Osteoblast (primary cell): ENCODE data around the gene AK3. TPM values are rescaled to one million over a fixed set of nuclear protein-coding genes. Genes with fewer than 3 reads are reported as not detected.

ENCODE experiments used
- DNase-seq: peaks from one replicate; pipeline ENCODE4 v3.0.0; 2011; ENCODE audit warnings: low spot score, mixed read lengths; ENCODE audit not compliant: insufficient read length; ENCODE audit errors: missing footprints
- H2AFZ ChIP-seq: 2 replicates; pipeline ENCODE4 v1.6.0; 2011; ENCODE audit warnings: mild to moderate bottlenecking, low read length
- H3K27ac ChIP-seq: 2 replicates; pipeline ENCODE4 v1.5.1; 2011; ENCODE audit warnings: mild to moderate bottlenecking, low read depth, low read length, moderate library complexity
- H3K27me3 ChIP-seq: 2 replicates; pipeline ENCODE4 v1.6.0; 2012; ENCODE audit warnings: mild to moderate bottlenecking, control low read depth, inconsistent platforms, low read length, moderate library complexity; ENCODE audit not compliant: insufficient read depth
- H3K36me3 ChIP-seq: 2 replicates; pipeline ENCODE4 v1.5.1; 2011; ENCODE audit warnings: mild to moderate bottlenecking, low read length, control low read depth, moderate library complexity; ENCODE audit not compliant: insufficient read depth
- H3K4me1 ChIP-seq: 2 replicates; pipeline ENCODE4 v1.5.1; 2011; ENCODE audit warnings: mild to moderate bottlenecking, low read length, control low read depth, moderate library complexity; ENCODE audit not compliant: insufficient read depth
- H3K4me2 ChIP-seq: 2 replicates; pipeline ENCODE4 v1.6.0; 2011; ENCODE audit warnings: mild to moderate bottlenecking, low read length; ENCODE audit not compliant: insufficient read depth
- H3K4me3 ChIP-seq: fragments of 200-600 bp; sonication (generic); 3 replicates; pipeline ENCODE4 v1.5.1; 2012; ENCODE audit warnings: mild to moderate bottlenecking, low read length, inconsistent platforms; ENCODE audit not compliant: insufficient read depth
- H3K79me2 ChIP-seq: 2 replicates; pipeline ENCODE4 v1.6.0; 2012; ENCODE audit warnings: mild to moderate bottlenecking, low read length, control low read depth, inconsistent platforms; ENCODE audit not compliant: insufficient read depth
- H3K9me3 ChIP-seq: 2 replicates; pipeline ENCODE4 v1.5.1; 2011; ENCODE audit warnings: low read depth, low read length, control low read depth
- H4K20me1 ChIP-seq: 2 replicates; pipeline ENCODE4 v1.6.0; 2012; ENCODE audit warnings: mild to moderate bottlenecking, low read length, control low read depth; ENCODE audit not compliant: insufficient read depth
- CTCF ChIP-seq: IDR thresholded peaks from 2 replicates; pipeline ENCODE4 v1.5.1; 2011; ENCODE audit warnings: mild to moderate bottlenecking, low read depth, low read length, moderate library complexity; ENCODE audit errors: extremely low read depth
- total RNA-seq: library from RNA; depleted of rRNA; stranded (reverse); fragments of >200 nt; gene quantifications from 2 replicates; pipeline ENCODE4 v1.2.3, GENCODE V29; 2012

Gene AK3
- total RNA-seq, 1 donor, result 48.9 TPM

- Histone ChIP-seq H3K4me1 (peaks cover 13% of the 10 kb centered on the region), H3K4me3 (peak overlapping the region; percentile 90), H3K4me2 (peak overlapping the region; percentile 94), H3K27ac (peak overlapping the region; percentile 80), H3K36me3 (no peaks in the 10 kb centered on the region), H3K9me3 (no peaks in the 10 kb centered on the region), H3K27me3 (no peaks in the 10 kb centered on the region), H3K79me2 (peaks cover 46% of the 10 kb centered on the region), H2AFZ (no peak overlapping the region), H4K20me1 (peaks cover 7% of the 10 kb centered on the region)
- no peak for TF ChIP-seq CTCF
- no peak for DNase-seq
These were observed 2.0 kb downstream of the AK3 start for GRCh38 chr9:4738866-4739586.

- H3K27ac ChIP-seq, result no peak overlapping the region
- H2AFZ ChIP-seq, result no peak overlapping the region
- DNase-seq, result no peak
- no peak overlapping the region for H3K4me3 ChIP-seq
- peaks cover 5% of the 10 kb centered on the region for H3K4me1 ChIP-seq
- H3K36me3 ChIP-seq, result no peaks in the 10 kb centered on the region
- no peaks in the 10 kb centered on the region for H3K9me3 ChIP-seq
- peaks cover 17% of the 10 kb centered on the region for H4K20me1 ChIP-seq
- no peak overlapping the region for H3K4me2 ChIP-seq
- no peak for TF ChIP-seq CTCF
- peaks cover 66% of the 10 kb centered on the region for H3K79me2 ChIP-seq
- H3K27me3 ChIP-seq, result no peaks in the 10 kb centered on the region
These were observed 6.9 kb downstream of the AK3 start for GRCh38 chr9:4734150-4734549.

GRCh38 chr9:4732890-4733289 lies 8.1 kb downstream of the AK3 start:
- Histone ChIP-seq H3K4me3 (no peak overlapping the region), H4K20me1 (peaks cover 13% of the 10 kb centered on the region), H3K27ac (no peak overlapping the region), H3K27me3 (no peaks in the 10 kb centered on the region), H3K4me2 (no peak overlapping the region), H3K36me3 (no peaks in the 10 kb centered on the region), H3K9me3 (no peaks in the 10 kb centered on the region), H3K4me1 (no peaks in the 10 kb centered on the region), H2AFZ (no peak overlapping the region), H3K79me2 (peaks cover 58% of the 10 kb centered on the region)
- no peak for TF ChIP-seq CTCF
- no peak for DNase-seq

- Histone ChIP-seq H3K36me3 (no peaks in the 10 kb centered on the region), H3K9me3 (no peaks in the 10 kb centered on the region), H4K20me1 (peaks cover 7% of the 10 kb centered on the region), H3K27ac (no peak overlapping the region), H2AFZ (no peak overlapping the region), H3K4me1 (no peaks in the 10 kb centered on the region), H3K4me3 (no peak overlapping the region), H3K79me2 (peaks cover 23% of the 10 kb centered on the region), H3K27me3 (no peaks in the 10 kb centered on the region), H3K4me2 (no peak overlapping the region)
- DNase-seq, result no peak
- no peak for TF ChIP-seq CTCF
These were observed 13.4 kb downstream of the AK3 start for GRCh38 chr9:4727593-4727992.
